ENCODE results near the gene FBRS. TPM values are rescaled to one million over a fixed set of nuclear protein-coding genes. Genes with fewer than 3 reads are reported as not detected.
A peak's percentile ranks its signal among the peaks of the same experiment; 100 is the strongest.

The FBRS gene
- total and polyA plus RNA-seq, 2 of the 13 experiments (the other 11 are each of a cell fraction or from before 2014, with no cell fraction given) = 13.7 to 16.2 TPM

- TF ChIP-seq HBP1 (CRISPR knock-in tag; IDR thresholded peaks at IDR 0.05; ENCODE audit: low read depth) = no peak
- no peak for TF ChIP-seq HNRNPH1 (optimal IDR thresholded peaks at IDR 0.05; ENCODE audit: low read depth, low read length)
- TF ChIP-seq TBX2 (CRISPR knock-in tag; IDR thresholded peaks at IDR 0.05; ENCODE audit: borderline replicate concordance) = peak; percentile 54; the same call in 1 of the 2 replicates
- TF ChIP-seq ZNF460 (CRISPR knock-in tag; IDR thresholded peaks at IDR 0.05; ENCODE audit: borderline replicate concordance) = no peak
- peak; percentile 39; the same call in 1 of the 2 replicates for TF ChIP-seq SP2 (CRISPR knock-in tag; IDR thresholded peaks at IDR 0.05)
- TF ChIP-seq ZNF543 (CRISPR knock-in tag; IDR thresholded peaks at IDR 0.05) = no peak
- no peak for TF ChIP-seq ZNF597 (CRISPR knock-in tag; IDR thresholded peaks at IDR 0.05)
- peak; percentile 96 for TF ChIP-seq HIC2 (CRISPR knock-in tag; IDR thresholded peaks at IDR 0.05; ENCODE audit: low read depth)
- TF ChIP-seq ZNF232 (CRISPR knock-in tag; IDR thresholded peaks at IDR 0.05; ENCODE audit: borderline replicate concordance) = no peak
- TF ChIP-seq TBX3 (IDR thresholded peaks at IDR 0.05; ENCODE audit: borderline replicate concordance) = no peak
- TF ChIP-seq KIAA2018 (CRISPR knock-in tag; IDR thresholded peaks at IDR 0.05; ENCODE audit: borderline replicate concordance) = no peak
- no peak for TF ChIP-seq MAFG (CRISPR knock-in tag; IDR thresholded peaks at IDR 0.05)
- 0 out of 2 replicates have a peak, but pooled peaks have one; percentile 50 for TF ChIP-seq ARID2 (CRISPR knock-in tag; IDR thresholded peaks at IDR 0.05; ENCODE audit: borderline replicate concordance)
- TF ChIP-seq HDAC2 (CRISPR knock-in tag; IDR thresholded peaks at IDR 0.05) = peak; percentile 61; the same call in 1 of the 2 replicates
- TF ChIP-seq SALL2 (CRISPR knock-in tag; IDR thresholded peaks at IDR 0.05) = no peak; the same call in 1 of the 2 replicates
- TF ChIP-seq U2AF1 (optimal IDR thresholded peaks at IDR 0.05; ENCODE audit: low read depth, low read length) = no peak
- TF ChIP-seq ZNF143 (CRISPR knock-in tag; IDR thresholded peaks at IDR 0.05) = 0 out of 2 replicates have a peak, but pooled peaks have one; percentile 20
Observed at GRCh38 chr16:30615358-30616091, 42.7 kb upstream of the FBRS start (continued).
